RKO (cell line): Measurements from ENCODE around the gene CACNA1C.
"Not testable (repeated sequence)": the region's sequence is repeated elsewhere in the genome, so short reads cannot be mapped to it uniquely, and the experiment has no call there.

ENCODE experiments used
- DNase-seq: peaks from one replicate; pipeline ENCODE4 v3.0.0-alpha.2; 2016; ENCODE audit warnings: low spot score

CACNA1C gene

DNA sequence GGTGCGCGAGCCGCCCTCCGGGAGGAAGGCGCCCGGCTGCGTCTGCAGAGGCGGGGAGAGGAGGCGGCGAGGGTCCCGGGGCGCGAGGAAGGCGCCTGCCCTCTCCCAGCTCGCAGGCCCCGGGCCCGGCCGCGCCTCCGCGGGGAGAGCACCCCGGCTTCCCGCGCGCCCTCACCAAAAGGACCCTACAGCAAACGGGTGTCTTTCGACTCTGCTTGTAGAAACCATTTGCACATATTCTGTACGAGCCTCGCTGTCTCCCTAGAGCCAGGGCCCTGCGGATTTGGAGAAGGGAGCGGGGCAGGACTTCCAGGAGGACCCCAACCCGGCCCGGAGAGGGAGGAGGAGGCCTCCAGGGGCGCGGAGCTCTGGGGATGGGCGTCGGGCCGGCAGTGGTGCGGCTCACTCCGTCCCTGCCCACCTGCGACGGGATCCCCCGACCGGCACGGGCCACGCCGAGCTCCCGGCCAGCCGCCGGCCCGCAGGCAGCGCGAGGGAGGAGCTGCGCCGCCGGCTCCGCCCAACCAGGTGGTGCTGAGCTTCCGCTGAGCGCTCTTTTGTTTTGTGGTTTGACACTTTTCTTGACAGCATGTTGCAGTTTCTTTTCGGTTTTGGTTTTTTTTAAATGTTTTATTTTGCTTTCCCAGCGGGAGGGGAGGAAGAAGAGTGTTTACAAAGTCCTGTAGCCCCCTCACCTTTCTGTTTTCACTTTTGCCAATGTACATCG is 638.7 kb downstream of the CACNA1C start:
- no peak for DNase-seq

DNA sequence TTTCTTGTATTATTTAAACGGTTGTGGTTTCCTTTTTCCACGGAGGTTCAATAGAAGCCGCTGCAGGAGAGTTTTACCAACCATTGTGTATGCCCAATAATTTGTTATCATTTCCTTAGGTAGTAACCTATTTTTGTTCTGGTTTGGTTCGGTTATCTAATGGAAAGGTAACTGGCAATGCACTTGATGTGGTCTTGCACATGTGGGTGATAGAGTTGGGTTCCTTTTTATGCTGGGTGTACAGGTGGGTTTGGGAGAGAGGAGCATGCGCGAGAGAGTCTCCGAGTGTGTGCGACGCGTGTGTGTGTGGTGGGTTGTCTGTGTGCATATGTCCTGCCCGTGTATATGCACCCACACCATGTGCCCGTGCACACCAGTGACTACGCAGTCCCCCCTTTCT is 639.3 kb downstream of the CACNA1C start:
- no peak for DNase-seq

DNA sequence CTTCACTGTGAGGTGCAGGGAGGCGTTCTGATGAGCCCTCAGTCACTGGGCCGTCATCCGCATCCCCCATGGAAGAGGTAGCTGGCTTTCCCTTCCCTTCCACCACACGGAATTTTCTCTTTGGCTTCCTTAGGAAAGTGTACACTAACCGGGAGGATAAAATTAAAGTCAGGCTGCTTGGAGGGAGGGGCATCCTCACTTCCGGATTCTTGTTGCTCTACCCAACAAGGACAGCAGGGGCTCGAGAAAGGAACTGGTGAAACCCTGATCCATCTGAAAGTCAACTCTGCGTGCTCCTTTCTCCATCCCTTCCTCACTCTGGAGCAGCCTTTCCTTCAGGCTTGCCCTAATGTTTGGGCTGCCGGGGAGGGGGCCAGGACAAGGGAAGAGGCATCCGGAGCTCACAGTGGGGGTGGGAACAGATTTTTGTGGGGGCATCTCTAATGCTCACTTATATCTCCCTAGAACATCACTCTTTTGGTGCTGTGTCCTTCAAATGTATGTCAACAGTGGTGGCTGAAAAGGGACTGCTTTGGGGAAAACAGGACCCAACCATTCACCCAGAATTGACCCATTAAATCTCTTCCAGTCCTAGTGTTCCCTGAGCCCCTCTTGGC is 640.6 kb downstream of the CACNA1C start:
- DNase-seq, result no peak

DNA sequence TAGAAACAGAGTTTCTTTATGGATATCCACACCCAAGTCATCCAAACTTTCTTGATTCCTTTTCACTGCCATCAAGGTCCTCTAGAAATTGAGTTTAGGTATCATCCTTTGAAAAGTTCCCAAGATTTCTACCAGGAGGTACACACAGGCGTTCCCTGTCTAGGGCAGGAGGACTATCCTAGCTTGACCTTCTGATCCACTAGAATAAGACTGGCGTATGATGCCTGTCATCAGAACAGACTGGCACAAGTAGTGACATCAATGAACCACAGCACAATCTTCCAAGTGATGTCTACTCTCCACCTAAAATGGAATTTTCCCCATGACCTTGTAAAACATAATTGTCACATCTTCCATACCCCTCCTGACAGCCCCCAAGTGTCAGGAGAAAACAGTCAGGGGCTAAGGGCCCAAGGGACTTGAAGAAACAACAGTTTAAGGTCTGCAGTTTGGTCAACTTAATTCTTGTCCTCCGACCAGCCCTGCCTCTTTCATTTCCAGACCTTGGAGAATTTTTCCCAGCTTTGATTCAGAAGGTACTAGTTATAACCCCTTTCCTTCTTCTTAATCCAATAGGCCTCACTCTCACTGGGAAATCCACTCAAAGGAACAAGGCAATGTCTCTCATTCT is 641.3 kb downstream of the CACNA1C start:
- DNase-seq, result no peak

DNA sequence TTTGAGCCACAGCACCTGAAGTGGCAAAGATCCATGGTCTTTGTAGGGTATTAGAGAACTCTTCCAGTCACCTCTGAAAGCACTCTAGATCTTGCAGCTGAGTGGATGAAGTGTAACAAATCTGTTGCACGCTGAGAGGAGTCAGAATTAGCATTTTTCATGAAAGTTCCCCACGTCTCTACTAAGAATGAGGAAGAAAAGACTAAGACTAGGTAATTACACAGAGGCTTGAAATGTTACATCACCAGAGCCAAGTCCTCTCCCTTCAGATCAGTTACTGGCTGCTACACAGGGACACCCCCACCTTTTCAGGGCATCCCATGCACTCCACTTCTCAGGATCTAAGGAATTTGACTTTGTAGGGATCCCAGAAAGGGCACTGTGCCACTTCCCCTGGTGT is 643.3 kb downstream of the CACNA1C start:
- DNase-seq, result no peak

DNA sequence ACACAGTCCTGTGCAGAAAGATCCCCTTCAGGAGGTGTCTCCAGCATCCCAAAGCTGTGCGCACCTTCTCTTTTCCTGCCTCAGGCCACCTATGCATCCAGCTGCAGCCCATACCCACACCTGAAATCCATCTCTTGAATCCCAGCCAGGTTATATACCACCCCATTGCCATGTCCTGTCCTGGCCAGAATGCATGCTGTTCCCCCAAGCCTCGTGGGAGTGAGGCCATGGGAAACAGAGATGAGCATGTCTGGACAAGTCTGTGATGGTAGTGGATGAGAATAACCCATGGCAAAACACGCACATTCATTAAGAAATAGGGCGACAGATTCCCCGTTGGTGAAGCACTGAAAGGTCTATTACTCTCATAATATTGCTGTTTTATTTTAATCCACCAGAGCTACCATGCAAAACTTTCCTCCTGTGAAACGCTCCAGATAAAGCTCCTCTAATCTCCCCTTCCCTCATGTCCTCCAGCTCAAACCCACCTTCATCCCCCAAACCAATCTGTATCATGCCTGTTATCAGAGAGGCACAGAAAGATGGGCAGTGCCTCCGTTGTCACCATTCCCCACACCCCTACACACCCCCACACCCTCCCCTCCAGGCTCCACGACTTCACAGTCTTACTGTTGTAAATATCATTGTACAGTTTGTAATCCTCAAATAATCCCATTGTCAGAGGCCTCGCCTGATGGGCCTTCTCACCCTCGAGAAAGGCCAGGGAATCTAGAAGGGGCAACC is 644.4 kb downstream of the CACNA1C start:
- DNase-seq, result no peak

DNA sequence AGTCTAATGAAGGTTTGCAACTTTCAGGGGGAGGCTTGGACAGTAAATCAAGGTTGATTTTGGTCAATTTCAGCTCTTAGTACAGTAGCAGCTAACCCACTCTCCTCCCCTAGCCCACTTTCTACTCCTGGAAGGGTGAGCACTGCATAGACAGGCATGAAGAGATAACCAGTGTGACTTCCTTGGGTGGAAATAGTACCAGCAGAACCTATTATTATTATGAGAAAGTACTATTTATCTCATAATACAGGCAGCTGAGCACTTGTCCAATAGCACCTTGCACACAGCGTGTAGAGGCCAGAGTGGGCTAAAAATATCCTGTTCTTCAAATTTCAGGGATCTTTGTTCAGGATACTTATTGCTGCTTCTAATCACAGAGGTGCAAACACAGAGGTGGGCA is 645.8 kb downstream of the CACNA1C start:
- no peak for DNase-seq

DNA sequence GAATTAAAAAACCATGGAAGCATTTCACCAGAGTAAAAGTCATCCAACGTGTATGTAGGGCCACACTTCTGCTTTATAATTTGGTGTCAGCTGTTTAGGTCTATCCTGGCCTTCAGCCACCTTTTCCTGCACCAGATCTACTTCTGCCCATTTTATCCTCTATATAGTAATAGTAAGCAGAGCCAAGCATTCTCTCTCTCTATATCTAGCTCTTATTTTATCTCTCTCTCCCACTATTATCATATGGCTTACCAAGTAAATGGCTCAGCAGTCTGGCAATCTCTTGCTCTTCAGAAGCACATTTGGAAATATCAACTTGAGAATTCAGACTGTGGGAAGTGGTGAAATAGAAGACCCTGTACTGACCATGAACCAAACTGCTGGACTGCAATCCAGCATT is 657.9 kb downstream of the CACNA1C start:
- no peak for DNase-seq

DNA sequence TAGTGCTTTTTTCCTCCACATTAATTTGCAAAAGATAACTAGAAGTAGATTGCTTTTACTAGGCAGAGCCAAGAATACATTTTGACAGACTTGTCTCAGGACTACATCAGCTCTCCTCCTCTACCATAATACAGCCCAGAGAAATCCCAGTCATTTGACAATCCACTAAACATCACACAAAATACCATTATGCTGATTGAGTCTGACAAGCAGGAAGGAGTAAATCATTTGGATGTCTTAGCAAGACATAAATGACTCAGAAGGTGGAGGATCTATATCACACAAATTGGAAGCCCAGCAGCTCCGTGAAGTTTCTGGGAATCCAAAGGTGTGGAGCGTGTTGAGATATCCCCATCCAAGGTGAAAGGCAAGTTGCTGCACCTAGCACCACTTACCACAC is 666.6 kb downstream of the CACNA1C start:
- peak; percentile 63 for DNase-seq

DNA sequence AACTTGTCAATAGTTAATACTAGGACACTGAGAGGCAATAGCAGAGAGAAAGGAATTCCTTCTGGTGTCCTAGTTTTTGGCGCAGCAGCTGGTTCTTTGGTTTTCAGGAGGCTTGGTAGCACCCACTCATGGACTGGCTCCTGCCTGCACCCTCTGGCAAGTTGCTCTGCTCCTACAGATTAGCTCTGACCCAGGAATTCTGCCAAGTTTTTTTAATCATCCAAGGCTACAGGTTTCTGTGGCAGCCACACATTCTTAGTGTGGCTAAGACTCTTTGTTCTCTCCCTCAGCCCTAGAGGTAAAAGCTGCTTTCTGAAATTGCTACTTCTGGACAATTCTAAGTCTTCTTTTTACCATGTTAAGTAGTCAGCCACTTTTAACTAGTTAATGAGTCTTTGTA is 670.0 kb downstream of the CACNA1C start:
- DNase-seq, result peak; percentile 16

DNA sequence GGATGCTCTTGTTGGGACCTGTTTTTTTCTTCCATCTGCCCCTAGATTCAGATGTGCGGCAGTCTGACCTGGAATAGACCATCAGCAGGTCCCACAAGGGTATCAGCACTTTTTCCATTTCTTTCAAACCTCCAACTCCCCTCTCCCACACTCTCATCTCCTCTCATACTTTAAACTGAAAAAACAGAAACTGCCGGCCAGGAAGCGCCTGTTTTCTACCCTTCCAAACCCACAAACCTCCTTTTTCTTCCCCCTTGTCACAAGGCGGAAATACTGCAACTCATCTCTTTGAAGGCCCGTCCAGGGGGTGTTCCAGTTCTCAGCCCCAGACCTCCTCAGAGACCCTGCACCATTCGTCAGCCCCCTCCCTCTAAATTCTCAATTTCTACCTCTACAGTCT is 679.5 kb downstream of the CACNA1C start:
- DNase-seq, result no peak

DNA sequence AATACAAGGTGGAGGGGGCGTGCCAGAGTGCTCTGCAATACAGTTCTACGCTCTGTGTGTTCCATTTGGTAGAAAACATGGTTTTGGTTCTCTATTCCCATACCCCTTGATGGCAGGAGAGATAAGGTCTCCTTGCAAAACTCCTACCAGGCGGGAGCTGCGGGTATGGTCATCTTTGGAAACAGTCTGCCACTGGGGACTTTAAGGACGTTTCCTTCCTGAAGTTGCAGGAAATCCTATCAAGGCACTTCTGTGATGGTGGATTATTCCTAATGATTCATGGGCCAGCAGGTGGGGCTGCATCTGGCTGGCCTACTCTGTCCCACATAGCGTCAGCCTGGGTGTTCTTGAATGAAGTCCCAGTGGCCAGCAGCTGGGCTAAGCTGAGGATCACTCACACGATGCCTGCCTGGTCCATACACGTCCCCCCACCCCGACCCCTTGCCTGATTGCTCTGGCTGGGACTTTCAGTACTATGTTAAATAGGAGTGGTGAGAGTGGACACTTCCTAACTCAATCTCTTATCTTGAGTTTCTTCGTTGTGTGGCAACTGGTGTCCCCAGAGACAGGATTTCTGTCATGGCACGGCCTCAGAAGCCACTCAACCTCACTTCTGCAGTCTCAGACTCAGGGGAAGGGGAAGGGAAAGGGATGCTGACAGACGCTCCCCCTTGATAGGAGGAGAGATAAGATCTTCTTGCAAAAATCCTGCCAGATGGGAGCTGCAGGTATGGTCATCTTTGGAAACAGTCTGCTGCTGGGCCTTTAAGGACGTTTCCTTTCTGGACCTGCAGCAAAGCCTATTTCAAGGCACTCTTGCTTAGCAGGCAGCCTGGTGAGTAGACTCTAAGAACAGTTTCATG is 680.9 kb downstream of the CACNA1C start:
- no peak for DNase-seq

DNA sequence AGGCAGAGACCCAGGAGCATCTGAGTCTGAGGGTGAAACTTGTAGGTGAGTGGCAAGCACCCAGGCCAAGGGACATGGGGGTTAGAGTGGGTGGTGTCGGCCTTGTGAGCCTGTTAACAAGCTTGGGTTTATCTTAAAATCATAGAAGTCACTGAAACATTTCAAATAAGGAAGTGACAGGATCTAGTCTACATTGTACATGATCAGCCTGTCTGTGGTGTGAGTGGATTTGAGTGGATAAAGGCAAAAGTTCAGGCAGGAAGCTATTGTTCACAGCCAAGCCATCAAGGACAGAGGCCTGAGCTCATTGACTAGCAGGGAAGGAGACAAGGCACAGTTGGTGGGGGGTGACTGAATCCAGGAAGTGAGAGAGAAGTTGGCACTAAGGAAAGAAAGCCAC is 682.6 kb downstream of the CACNA1C start:
- no peak for DNase-seq

DNA sequence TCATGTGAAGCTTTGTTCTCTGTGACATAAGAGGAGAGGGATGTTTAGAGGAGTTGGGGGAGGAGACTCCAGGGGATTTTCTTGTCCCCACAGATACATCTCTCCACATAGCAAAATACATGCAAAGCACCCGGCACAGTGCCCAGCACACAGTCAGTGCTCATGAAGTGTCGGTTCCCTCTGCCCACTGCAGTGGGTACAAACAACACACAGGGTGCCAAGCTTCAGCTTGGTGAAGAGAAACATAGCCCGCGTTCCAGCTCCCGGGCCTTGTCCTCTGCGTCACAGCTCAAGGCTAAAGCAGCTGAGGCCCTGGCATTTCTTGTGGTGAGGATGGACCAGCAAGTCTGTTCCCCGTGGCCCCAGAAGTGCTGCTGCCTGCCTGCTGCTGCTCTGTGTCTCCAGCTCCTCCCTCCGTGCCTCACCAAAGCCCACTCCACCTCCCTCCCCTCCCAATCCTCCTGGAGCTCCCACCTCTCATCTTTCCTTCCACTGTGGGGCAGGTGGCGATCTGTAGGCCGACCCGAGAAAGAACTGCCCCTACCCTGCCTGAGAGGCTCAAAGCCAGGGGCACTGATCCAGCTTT is 685.0 kb downstream of the CACNA1C start:
- no peak for DNase-seq

DNA sequence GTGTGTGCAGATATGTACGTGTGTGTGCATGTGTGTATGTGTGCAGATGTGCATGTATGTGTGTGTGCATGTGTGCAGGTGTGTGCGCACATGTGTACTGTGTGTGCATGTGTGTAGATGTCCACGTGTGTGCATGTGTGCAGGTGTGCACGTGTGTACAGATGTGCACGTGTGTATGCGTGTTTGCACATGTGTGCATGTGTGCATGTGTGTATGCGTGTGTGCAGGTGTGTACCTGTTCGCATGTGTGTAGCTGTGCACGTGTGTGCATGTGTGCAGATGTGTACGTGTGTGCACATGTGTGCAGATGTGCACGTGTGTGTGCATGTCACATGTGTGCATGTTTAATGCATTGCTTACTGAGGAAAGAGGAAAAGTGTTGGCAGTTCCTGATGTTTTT is 686.3 kb downstream of the CACNA1C start:
- no peak for DNase-seq

DNA sequence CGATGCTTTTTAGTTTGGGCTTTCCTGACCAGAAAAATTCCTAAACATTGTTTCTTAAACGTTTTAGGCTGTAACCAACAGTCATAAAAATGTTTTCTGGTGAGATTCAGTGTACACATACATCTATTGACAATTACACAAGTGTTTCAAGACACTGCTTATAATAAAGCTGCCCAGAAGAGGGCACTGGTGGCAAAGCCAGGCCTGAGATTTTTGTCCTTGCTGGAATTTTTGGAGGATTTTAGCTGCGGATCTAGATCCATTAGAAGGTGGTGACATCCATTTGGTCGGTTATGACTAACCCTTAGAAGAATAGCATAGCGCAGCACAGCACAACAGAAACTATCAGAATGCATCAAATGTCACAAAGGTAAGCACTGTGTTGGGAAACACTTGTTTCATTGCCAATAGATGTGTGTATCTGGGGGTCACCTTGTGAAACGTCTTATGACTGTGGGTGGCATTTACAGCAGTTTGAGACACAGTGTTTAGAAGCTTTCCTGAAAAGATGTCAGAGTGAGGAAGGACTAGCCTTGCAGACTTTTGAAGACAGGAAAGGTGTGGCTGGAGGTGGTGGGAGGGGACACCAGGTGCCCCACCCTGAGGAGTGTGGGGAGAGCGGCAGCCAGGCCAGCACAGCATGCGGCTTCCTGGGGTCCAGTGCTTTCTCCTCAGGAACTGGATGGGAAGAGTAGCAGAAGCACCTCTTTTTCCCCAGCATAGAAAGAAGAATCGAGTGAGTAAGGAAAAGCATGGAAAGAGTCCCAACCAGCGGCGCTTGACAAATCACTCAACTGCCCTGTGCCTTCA is 687.2 kb downstream of the CACNA1C start:
- DNase-seq, result peak; percentile 57

DNA sequence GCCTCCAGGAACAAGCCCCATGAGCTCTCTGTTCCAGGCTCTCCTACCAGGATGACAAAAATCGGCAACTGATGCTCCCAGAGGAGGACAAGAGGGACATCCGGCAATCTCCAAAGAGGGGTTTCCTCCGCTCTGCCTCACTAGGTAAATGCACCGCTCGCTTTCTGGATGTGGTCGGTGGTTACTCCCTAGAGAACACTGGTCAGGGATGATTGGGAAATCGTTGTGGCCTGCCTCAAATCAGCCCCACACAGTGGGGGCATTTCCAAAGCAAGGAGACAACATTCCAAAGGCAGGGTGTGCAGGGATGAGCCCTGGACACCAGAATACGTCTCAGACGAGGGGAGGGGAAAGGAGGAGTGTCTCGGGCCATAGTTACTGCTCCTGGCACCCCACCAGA is 689.2 kb downstream of the CACNA1C start:
- not testable (repeated sequence) for DNase-seq

DNA sequence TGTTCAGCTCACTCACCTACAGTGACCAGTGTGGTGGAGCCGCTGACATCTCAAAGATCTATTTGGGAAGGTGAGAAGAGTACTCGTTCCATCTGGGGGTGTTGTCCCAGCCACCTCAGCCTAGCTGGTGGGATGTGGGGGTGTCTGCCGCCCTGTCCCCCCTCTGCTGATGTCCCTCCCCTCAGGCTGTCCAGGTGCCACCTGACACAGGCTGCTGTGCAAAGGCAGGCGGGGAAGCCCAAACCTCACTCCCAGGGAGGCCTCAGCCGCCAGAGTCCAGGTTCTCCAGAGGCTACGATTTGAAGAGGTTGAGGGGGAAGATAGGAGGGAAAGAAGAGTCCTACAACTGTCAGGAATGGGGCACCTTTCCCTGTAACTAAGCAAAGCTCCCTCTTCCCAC is 690.7 kb downstream of the CACNA1C start:
- DNase-seq, result no peak

DNA sequence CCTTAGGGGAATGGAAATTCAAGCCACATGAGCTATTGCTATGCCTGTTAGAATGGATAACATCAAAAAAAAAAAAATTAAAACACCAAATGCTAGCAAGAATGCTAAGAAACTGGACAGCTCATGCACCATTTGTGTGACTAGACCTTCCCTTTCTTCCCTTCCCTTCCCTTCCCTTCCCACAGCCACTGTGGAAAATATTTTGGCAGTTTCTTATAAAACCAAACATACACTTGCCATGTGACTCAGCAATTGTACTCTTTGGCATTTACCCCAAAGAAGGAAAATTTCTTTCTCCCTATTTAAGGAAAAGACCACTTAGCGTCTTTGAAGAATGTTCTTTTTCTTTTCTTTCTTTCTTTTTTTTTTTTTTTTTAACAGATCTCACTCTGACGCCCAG is 692.9 kb downstream of the CACNA1C start:
- DNase-seq, result no peak
